SK-N-SH (cell line): ENCODE measurements around the gene CDH23. TPM values are rescaled to one million over a fixed set of nuclear protein-coding genes. Genes with fewer than 3 reads are reported as not detected.

Source experiments
- CTCF ChIA-PET: fragments of 300-600, 350-600 bp; formaldehyde crosslinking; extraction: SDS; loops from one replicate; lab custom pipeline; 2021; lab: Yijun Ruan, JAX
- POLR2A ChIA-PET: fragments of 350-600 bp; sonication (Branson Sonifier 250); formaldehyde crosslinking; extraction: SDS; loops from one replicate; lab custom pipeline; 2020; ENCODE audit warnings: antibody characterized with exemption, inconsistent platforms; lab: Yijun Ruan, JAX
- DNase-seq: peaks from one replicate; pipeline ENCODE4 v3.0.0; 2012
- H2AFZ ChIP-seq: fragments of 200-600 bp; sonication (generic); 2 replicates; pipeline ENCODE4 v1.8.1; 2016; ENCODE audit warnings: antibody characterized with exemption, mild to moderate bottlenecking, low read depth
- H3F3A ChIP-seq: fragments of 200-600 bp; sonication (generic); replicated peaks from 2 replicates; pipeline ENCODE3; 2016; ENCODE audit warnings: antibody characterized with exemption, mild to moderate bottlenecking; ENCODE audit not compliant: insufficient read depth
- H3K27ac ChIP-seq, 2 experiments: fragments of 200-500 bp in 1 of 2; fragments of 200-600 bp in 1 of 2; sonication (Bioruptor generic) in 1 of 2; sonication (generic), shearing (Covaris generic) in 1 of 2; 2 replicates each; pipeline versions ENCODE4 v1.5.1 to v1.6.1; 2014 to 2016; ENCODE audit warnings: low read depth in 2 of 2, inconsistent platforms in 1 of 2, low read length in 1 of 2, mild to moderate bottlenecking in 1 of 2, mixed read lengths in 1 of 2
- H3K27me3 ChIP-seq: fragments of 200-600 bp; sonication (generic), shearing (Covaris generic); 2 replicates; pipeline ENCODE4 v1.6.1; 2016; ENCODE audit warnings: mixed run types; ENCODE audit not compliant: insufficient read depth
- H3K36me3 ChIP-seq, 2 experiments: fragments of 200-500 bp in 1 of 2; fragments of 200-600 bp in 1 of 2; sonication (Bioruptor generic) in 1 of 2; sonication (generic) in 1 of 2; replicated peaks in 1 of 2; 2 replicates each; pipeline versions ENCODE3 to v1.5.1; 2014 to 2016; ENCODE audit warnings: low read length in 1 of 2, mild to moderate bottlenecking in 1 of 2; ENCODE audit not compliant: insufficient read depth in 2 of 2, control insufficient read depth in 1 of 2
- H3K4me1 ChIP-seq, 2 experiments: fragments of 200-500 bp in 1 of 2; fragments of 200-600 bp in 1 of 2; sonication (Bioruptor generic) in 1 of 2; sonication (generic), shearing (Covaris generic) in 1 of 2; 2 replicates each; pipeline versions ENCODE4 v1.5.1 to v1.6.1; 2014 to 2016; ENCODE audit warnings: low read depth in 1 of 2, low read length in 1 of 2, mixed run types in 1 of 2; ENCODE audit not compliant: insufficient read depth in 2 of 2, control insufficient read depth in 1 of 2
- H3K4me2 ChIP-seq: fragments of 200-600 bp; sonication (generic), shearing (Covaris generic); 2 replicates; pipeline ENCODE4 v1.6.1; 2017; ENCODE audit warnings: mixed run types
- H3K4me3 ChIP-seq, 2 experiments: fragments of 200-500 bp in 1 of 2; fragments of 200-600 bp in 1 of 2; sonication (Bioruptor generic) in 1 of 2; sonication (generic), shearing (Covaris generic) in 1 of 2; 2 replicates each; pipeline versions ENCODE4 v1.5.1 to v1.8.1; 2014 to 2016; ENCODE audit warnings: low read depth in 2 of 2, inconsistent platforms in 1 of 2, low read length in 1 of 2, mild to moderate bottlenecking in 1 of 2, mixed read lengths in 1 of 2, moderate library complexity in 1 of 2
- H3K79me2 ChIP-seq: fragments of 200-600 bp; sonication (generic); 2 replicates; pipeline ENCODE4 v1.8.1; 2017; ENCODE audit warnings: mild to moderate bottlenecking; ENCODE audit not compliant: insufficient read depth
- H3K9ac ChIP-seq: fragments of 200-600 bp; sonication (generic); 2 replicates; pipeline ENCODE4 v1.6.1; 2017; ENCODE audit warnings: mixed run types
- H3K9me2 ChIP-seq: fragments of 200-600 bp; sonication (generic); 2 replicates; pipeline ENCODE4 v1.6.1; 2017; ENCODE audit warnings: mixed run types
- H3K9me3 ChIP-seq: fragments of 200-600 bp; sonication (generic); 2 replicates; pipeline ENCODE4 v1.6.1; 2017; ENCODE audit warnings: mixed run types, mild to moderate bottlenecking, moderate library complexity
- H4K20me1 ChIP-seq: fragments of 200-600 bp; sonication (generic); 2 replicates; pipeline ENCODE4 v1.6.1; 2017; ENCODE audit warnings: mild to moderate bottlenecking, mixed run types; ENCODE audit not compliant: insufficient read depth
- CHD2 ChIP-seq: fragments of 150-350 bp; IDR thresholded peaks from 2 replicates; pipeline ENCODE4 v1.6.1; 2018; ENCODE audit warnings: low read length; ENCODE audit not compliant: partially characterized antibody
- ELF1 ChIP-seq: IDR thresholded peaks from 2 replicates; pipeline ENCODE4 v1.4.0; 2012
- FOSL2 ChIP-seq: IDR thresholded peaks from 2 replicates; pipeline ENCODE4 v1.4.0; 2012; ENCODE audit warnings: low read depth, mild to moderate bottlenecking, moderate library complexity, borderline replicate concordance
- MEF2A ChIP-seq: IDR thresholded peaks from 2 replicates; pipeline ENCODE4 v1.4.0; 2012; ENCODE audit warnings: low read depth, borderline replicate concordance
- MXI1 ChIP-seq: IDR thresholded peaks from 2 replicates; pipeline ENCODE4 v1.6.1; 2012; ENCODE audit warnings: mild to moderate bottlenecking, low read depth, low read length, improper control_type of control experiment
- NRF1 ChIP-seq: IDR thresholded peaks from 2 replicates; pipeline ENCODE4 v1.6.1; 2012; ENCODE audit warnings: low read depth, mild to moderate bottlenecking, low read length
- RAD21 ChIP-seq: IDR thresholded peaks from 2 replicates; pipeline ENCODE4 v1.6.1; 2012; ENCODE audit warnings: mild to moderate bottlenecking, low read length
- RXRA ChIP-seq: IDR thresholded peaks from 2 replicates; pipeline ENCODE4 v1.4.0; 2012; ENCODE audit warnings: low read depth, mild to moderate bottlenecking, borderline replicate concordance
- SIN3A ChIP-seq: IDR thresholded peaks from 2 replicates; pipeline ENCODE4 v1.6.1; 2012; ENCODE audit warnings: low read depth, mild to moderate bottlenecking, low read length, moderate library complexity, borderline replicate concordance
- SMC3 ChIP-seq: IDR thresholded peaks from 2 replicates; pipeline ENCODE4 v1.6.1; 2012; ENCODE audit warnings: low read depth, low read length, improper control_type of control experiment
- TCF12 ChIP-seq: IDR thresholded peaks from 2 replicates; pipeline ENCODE4 v1.4.0; 2012
- TEAD4 ChIP-seq: IDR thresholded peaks from 2 replicates; pipeline ENCODE4 v1.4.0; 2012; ENCODE audit warnings: mild to moderate bottlenecking, borderline replicate concordance; ENCODE audit not compliant: insufficient read depth
- YY1 ChIP-seq: IDR thresholded peaks from 2 replicates; pipeline ENCODE4 v1.4.0; 2012; ENCODE audit warnings: low read depth, mild to moderate bottlenecking
- WGBS: methylation state at CpG from one replicate; pipeline ENCODE4 v1.1.6; 2017; ENCODE audit warnings: low lambda C conversion rate; 5-methylcytosine and 5-hydroxymethylcytosine counted together
- polyA plus RNA-seq, 3 experiments: library from polyadenylated mRNA; depleted of rRNA; stranded (reverse); fragments of >200 nt; gene quantifications; 2 replicates each; pipeline ENCODE4 v1.2.3, GENCODE V29; 2012
- TF ChIP-seq, protein P1 (sequence below): fragments of 200-600 bp; sonication (generic); IDR thresholded peaks from 2 replicates; pipeline ENCODE4 v1.6.1; 2017; ENCODE audit warnings: antibody characterized with exemption, mild to moderate bottlenecking, moderate library complexity
- TF ChIP-seq, protein P2 (sequence below): IDR thresholded peaks from 2 replicates; pipeline ENCODE4 v1.6.1; 2012; ENCODE audit warnings: mild to moderate bottlenecking, low read depth, low read length, moderate library complexity
- TF ChIP-seq, protein P3 (sequence below): IDR thresholded peaks from 2 replicates; pipeline ENCODE4 v1.4.0; 2012; ENCODE audit warnings: low read depth, borderline replicate concordance
- TF ChIP-seq, protein P4 (sequence below): IDR thresholded peaks from 2 replicates; pipeline ENCODE4 v1.4.0; 2012; ENCODE audit warnings: low read depth
- TF ChIP-seq, protein P5 (sequence below): IDR thresholded peaks from 2 replicates; pipeline ENCODE4; 2012

Gene CDH23
- polyA plus RNA-seq, 1 of the 3 experiments (the other 2 are of a cell fraction): 0.03 TPM

DNA sequence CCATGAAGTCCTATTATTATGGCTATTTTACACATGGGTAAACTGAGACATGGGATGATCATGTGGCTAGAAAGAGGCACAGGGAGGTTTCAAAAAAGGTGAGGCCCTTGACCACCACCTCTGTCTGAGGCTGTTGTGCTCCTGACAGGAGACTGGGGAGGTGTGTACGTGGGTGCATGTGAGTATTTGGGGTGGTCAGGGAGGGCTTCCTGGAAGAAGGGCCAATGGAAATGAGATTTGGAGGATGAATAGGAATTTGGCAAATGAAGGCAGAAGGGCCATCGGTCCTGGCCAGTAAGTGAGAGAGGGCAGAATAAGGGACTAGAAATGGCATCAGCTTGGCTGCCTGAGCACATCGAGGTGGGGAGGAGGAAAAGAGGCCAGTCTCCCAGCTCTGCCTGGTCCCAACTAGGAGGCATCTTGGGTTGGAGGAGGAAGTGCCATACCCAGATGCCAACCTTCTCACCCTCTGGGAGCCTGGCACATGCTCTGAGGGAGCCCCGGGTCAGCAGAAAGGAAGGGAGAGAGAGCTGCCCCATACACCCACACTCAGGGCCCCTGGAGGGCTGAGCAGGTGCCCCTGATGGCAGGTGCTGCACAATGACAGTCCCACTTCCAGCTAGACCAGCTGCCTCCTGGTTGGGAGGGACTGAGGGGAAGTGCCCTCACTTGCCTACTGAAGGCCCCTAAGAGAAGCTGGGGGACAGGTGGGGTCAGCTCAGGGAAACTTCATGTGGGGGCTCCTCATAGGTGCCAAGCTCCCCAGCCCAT lies 47.7 kb downstream of the CDH23 start (continued):
- TF ChIP-seq, protein P1, sequence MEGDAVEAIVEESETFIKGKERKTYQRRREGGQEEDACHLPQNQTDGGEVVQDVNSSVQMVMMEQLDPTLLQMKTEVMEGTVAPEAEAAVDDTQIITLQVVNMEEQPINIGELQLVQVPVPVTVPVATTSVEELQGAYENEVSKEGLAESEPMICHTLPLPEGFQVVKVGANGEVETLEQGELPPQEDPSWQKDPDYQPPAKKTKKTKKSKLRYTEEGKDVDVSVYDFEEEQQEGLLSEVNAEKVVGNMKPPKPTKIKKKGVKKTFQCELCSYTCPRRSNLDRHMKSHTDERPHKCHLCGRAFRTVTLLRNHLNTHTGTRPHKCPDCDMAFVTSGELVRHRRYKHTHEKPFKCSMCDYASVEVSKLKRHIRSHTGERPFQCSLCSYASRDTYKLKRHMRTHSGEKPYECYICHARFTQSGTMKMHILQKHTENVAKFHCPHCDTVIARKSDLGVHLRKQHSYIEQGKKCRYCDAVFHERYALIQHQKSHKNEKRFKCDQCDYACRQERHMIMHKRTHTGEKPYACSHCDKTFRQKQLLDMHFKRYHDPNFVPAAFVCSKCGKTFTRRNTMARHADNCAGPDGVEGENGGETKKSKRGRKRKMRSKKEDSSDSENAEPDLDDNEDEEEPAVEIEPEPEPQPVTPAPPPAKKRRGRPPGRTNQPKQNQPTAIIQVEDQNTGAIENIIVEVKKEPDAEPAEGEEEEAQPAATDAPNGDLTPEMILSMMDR: no peak
- no peak for TF ChIP-seq FOSL2
- TF ChIP-seq, all 33 proteins: peak for 0

DNA sequence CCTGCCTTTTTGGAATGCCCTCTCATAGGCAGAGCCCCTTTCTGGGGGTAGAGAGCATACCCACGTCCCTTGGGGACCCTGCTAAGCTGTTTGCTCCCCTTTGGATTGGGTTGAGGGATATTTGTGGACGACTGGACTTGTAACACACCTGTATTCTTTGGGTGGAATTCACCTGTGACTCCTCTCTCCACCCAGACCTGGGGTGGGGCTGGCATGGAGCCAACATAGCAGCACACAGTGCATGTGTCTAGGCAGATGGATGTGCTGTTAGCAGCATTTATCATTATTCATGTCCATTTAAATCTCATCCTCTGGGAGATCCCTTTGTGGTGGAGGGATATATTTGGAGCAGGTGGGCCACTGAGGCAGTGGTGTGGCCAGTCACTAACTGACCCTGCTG lies 51.0 kb downstream of the CDH23 start:
- peaks cover 0 to 5% of the 10 kb centered on the region in 2 experiments; a peak in 1 of 4 replicates for H3K4me1 ChIP-seq
- H3K27me3 ChIP-seq: peaks cover 25% of the 10 kb centered on the region; the same call in 1 of the 2 replicates
- WGBS: 8% methylated on average over 2 of the region's 2 CpGs
- no peak overlapping the region for H3K27ac ChIP-seq
- no peaks in the 10 kb centered on the region for H3K36me3 ChIP-seq
- H2AFZ ChIP-seq: no peak overlapping the region
- no peaks in the 10 kb centered on the region for H4K20me1 ChIP-seq
- no peaks in the 10 kb centered on the region for H3F3A ChIP-seq
- H3K9me2 ChIP-seq: no peaks in the 10 kb centered on the region
- ChIA-PET CTCF (no interaction called here), POLR2A (no interaction called here)
- no peak overlapping the region for H3K4me3 ChIP-seq
- no peak overlapping the region for H3K9ac ChIP-seq
- H3K4me2 ChIP-seq: no peak overlapping the region
- no peak for DNase-seq
- TF ChIP-seq FOSL2: no peak
- no peak for TF ChIP-seq RAD21
- TF ChIP-seq CHD2: no peak
- no peak for TF ChIP-seq MXI1
- no peak for TF ChIP-seq TCF12
- TF ChIP-seq, protein P1: no peak
- no peak for TF ChIP-seq SMC3
- TF ChIP-seq YY1: no peak
- TF ChIP-seq RXRA: no peak
- TF ChIP-seq MEF2A: no peak
- TF ChIP-seq, protein P2, sequence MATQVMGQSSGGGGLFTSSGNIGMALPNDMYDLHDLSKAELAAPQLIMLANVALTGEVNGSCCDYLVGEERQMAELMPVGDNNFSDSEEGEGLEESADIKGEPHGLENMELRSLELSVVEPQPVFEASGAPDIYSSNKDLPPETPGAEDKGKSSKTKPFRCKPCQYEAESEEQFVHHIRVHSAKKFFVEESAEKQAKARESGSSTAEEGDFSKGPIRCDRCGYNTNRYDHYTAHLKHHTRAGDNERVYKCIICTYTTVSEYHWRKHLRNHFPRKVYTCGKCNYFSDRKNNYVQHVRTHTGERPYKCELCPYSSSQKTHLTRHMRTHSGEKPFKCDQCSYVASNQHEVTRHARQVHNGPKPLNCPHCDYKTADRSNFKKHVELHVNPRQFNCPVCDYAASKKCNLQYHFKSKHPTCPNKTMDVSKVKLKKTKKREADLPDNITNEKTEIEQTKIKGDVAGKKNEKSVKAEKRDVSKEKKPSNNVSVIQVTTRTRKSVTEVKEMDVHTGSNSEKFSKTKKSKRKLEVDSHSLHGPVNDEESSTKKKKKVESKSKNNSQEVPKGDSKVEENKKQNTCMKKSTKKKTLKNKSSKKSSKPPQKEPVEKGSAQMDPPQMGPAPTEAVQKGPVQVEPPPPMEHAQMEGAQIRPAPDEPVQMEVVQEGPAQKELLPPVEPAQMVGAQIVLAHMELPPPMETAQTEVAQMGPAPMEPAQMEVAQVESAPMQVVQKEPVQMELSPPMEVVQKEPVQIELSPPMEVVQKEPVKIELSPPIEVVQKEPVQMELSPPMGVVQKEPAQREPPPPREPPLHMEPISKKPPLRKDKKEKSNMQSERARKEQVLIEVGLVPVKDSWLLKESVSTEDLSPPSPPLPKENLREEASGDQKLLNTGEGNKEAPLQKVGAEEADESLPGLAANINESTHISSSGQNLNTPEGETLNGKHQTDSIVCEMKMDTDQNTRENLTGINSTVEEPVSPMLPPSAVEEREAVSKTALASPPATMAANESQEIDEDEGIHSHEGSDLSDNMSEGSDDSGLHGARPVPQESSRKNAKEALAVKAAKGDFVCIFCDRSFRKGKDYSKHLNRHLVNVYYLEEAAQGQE: no peak
- TF ChIP-seq, protein P3, sequence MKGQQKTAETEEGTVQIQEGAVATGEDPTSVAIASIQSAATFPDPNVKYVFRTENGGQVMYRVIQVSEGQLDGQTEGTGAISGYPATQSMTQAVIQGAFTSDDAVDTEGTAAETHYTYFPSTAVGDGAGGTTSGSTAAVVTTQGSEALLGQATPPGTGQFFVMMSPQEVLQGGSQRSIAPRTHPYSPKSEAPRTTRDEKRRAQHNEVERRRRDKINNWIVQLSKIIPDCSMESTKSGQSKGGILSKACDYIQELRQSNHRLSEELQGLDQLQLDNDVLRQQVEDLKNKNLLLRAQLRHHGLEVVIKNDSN: no peak
- no peak for TF ChIP-seq SIN3A
- TF ChIP-seq, protein P4, sequence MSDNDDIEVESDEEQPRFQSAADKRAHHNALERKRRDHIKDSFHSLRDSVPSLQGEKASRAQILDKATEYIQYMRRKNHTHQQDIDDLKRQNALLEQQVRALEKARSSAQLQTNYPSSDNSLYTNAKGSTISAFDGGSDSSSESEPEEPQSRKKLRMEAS: no peak
- TF ChIP-seq TEAD4: no peak
- TF ChIP-seq, protein P5, sequence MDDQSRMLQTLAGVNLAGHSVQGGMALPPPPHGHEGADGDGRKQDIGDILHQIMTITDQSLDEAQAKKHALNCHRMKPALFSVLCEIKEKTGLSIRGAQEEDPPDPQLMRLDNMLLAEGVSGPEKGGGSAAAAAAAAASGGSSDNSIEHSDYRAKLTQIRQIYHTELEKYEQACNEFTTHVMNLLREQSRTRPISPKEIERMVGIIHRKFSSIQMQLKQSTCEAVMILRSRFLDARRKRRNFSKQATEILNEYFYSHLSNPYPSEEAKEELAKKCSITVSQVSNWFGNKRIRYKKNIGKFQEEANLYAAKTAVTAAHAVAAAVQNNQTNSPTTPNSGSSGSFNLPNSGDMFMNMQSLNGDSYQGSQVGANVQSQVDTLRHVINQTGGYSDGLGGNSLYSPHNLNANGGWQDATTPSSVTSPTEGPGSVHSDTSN: no peak
- no peak for TF ChIP-seq ELF1
- no peak for TF ChIP-seq NRF1
- H3K79me2 ChIP-seq: no peaks in the 10 kb centered on the region
- H3K9me3 ChIP-seq: no peaks in the 10 kb centered on the region
